Caco-2 (cell line): ENCODE data around the gene KIAA0408. TPM values are rescaled to one million over a fixed set of nuclear protein-coding genes. Genes with fewer than 3 reads are reported as not detected.

Experiments
- BruUV-seq: library from RNA; stranded (reverse); fragments of 400-500 nt; replicated peaks from 2 replicates; lab custom pipeline; 2021; lab: Mats Ljungman, UMichigan
- CTCF ChIA-PET: fragments of 300-600 bp; sonication (Branson Sonifier 250); formaldehyde crosslinking; loops from one replicate; lab custom pipeline; 2022; ENCODE audit warnings: antibody characterized with exemption; lab: Charles Lee
- POLR2A ChIA-PET: fragments of 300-600 bp; sonication (Branson Sonifier 250); formaldehyde crosslinking; loops from one replicate; lab custom pipeline; 2022; ENCODE audit warnings: antibody characterized with exemption; lab: Charles Lee
- DNase-seq, 2 experiments: peaks; one replicate each; pipeline versions ENCODE4 v3.0.0 to v3.0.0-alpha.2; 2020 to 2022
- H3K27me3 ChIP-seq: replicated peaks from 2 replicates; pipeline ENCODE4 v1.6.0; 2011; ENCODE audit warnings: low read length; ENCODE audit not compliant: control insufficient read depth, insufficient read depth
- H3K36me3 ChIP-seq: 2 replicates; pipeline ENCODE4 v1.5.1; 2011; ENCODE audit warnings: low read length; ENCODE audit not compliant: control insufficient read depth, insufficient read depth
- H3K4me1 ChIP-seq: fragments of 250-450 bp; sonication (Bioruptor Pico); 2 replicates; pipeline ENCODE4 v1.5.1; 2020; ENCODE audit warnings: mild to moderate bottlenecking
- H3K4me3 ChIP-seq: 2 replicates; pipeline ENCODE4 v1.5.1; 2011; ENCODE audit warnings: low read depth, mild to moderate bottlenecking, control low read depth, low read length
- H3K9me3 ChIP-seq: fragments of 250-450 bp; sonication (Bioruptor Pico); 2 replicates; pipeline ENCODE4 v1.5.1; 2020; ENCODE audit warnings: mild to moderate bottlenecking, moderate library complexity
- H3K27ac Mint-ChIP-seq: one replicate; pipeline ENCODE4 v1.8.0; 2022; ENCODE audit warnings: mixed read lengths; ENCODE audit not compliant: unreplicated experiment
- H3K27me3 Mint-ChIP-seq: one replicate; pipeline ENCODE4 v1.8.0; 2022; ENCODE audit warnings: mixed read lengths; ENCODE audit not compliant: insufficient read depth, unreplicated experiment
- H3K36me3 Mint-ChIP-seq: one replicate; pipeline ENCODE4 v1.8.0; 2022; ENCODE audit warnings: mild to moderate bottlenecking, mixed read lengths; ENCODE audit not compliant: insufficient read depth, unreplicated experiment
- H3K4me1 Mint-ChIP-seq: one replicate; pipeline ENCODE4 v1.8.0; 2022; ENCODE audit warnings: low read depth, mixed read lengths; ENCODE audit not compliant: unreplicated experiment
- H3K4me3 Mint-ChIP-seq: one replicate; pipeline ENCODE4 v1.8.0; 2022; ENCODE audit warnings: mild to moderate bottlenecking, moderate library complexity, mixed read lengths; ENCODE audit not compliant: unreplicated experiment
- H3K9me3 Mint-ChIP-seq: one replicate; pipeline ENCODE4 v1.8.0; 2022; ENCODE audit warnings: mixed read lengths; ENCODE audit not compliant: unreplicated experiment
- intact Hi-C: fragments of 100-400 bp; cut with micrococcal nuclease; formaldehyde crosslinking; loops from one replicate; pipeline ENCODE4 v1.10.0; 2022; ENCODE audit not compliant: unreplicated experiment
- total RNA-seq: library from RNA; stranded (reverse); gene quantifications from 2 replicates; pipeline ENCODE4 v1.2.3, GENCODE V29; 2022
- TF ChIP-seq, protein P1 (sequence below), 2 experiments: fragments of 200-600 bp in 1 of 2; IDR thresholded peaks; 1 replicate in 1 of 2; 2 replicates in 1 of 2; pipeline versions ENCODE4 v1.5.1 to v1.8.0; 2011 to 2022; ENCODE audit warnings: antibody characterized with exemption in 1 of 2, control low read depth in 1 of 2, inconsistent platforms in 1 of 2, low read depth in 1 of 2, low read length in 1 of 2, mild to moderate bottlenecking in 1 of 2, moderate library complexity in 1 of 2; ENCODE audit not compliant: insufficient read depth in 1 of 2, severe bottlenecking in 1 of 2, unreplicated experiment in 1 of 2

The KIAA0408 gene
- total RNA-seq, 1 experiment from 2014 or later, result not detected

DNA sequence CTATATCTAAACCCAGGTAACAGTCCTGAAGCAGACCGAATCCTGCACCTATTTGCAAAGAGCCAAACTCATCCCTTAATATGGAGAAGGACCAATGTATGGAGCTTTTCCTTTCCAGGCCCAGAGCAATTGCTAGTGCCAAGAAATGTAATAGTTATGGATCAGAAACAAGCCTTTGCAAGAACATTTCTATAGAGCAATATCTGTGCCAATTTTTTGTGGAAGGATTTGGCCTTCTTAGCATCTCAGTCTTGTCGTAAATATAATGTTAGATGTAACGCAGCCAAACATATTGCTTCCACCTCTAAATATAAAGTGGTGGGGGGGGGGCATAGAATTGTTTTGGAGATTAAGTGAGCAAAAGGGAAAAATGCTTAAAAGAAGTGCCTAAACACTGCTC lies 2.7 kb downstream of the KIAA0408 start:
- DNase-seq, result no peak
- Histone ChIP-seq H3K4me1 (no peaks in the 10 kb centered on the region), H3K36me3 (no peaks in the 10 kb centered on the region), H3K9me3 (no peaks in the 10 kb centered on the region), H3K4me3 (no peak overlapping the region), H3K27me3 (no peaks in the 10 kb centered on the region)
- CTCF ChIA-PET, result no interaction called here
- intact Hi-C loops, result no loop called here
- TF ChIP-seq, protein P1, sequence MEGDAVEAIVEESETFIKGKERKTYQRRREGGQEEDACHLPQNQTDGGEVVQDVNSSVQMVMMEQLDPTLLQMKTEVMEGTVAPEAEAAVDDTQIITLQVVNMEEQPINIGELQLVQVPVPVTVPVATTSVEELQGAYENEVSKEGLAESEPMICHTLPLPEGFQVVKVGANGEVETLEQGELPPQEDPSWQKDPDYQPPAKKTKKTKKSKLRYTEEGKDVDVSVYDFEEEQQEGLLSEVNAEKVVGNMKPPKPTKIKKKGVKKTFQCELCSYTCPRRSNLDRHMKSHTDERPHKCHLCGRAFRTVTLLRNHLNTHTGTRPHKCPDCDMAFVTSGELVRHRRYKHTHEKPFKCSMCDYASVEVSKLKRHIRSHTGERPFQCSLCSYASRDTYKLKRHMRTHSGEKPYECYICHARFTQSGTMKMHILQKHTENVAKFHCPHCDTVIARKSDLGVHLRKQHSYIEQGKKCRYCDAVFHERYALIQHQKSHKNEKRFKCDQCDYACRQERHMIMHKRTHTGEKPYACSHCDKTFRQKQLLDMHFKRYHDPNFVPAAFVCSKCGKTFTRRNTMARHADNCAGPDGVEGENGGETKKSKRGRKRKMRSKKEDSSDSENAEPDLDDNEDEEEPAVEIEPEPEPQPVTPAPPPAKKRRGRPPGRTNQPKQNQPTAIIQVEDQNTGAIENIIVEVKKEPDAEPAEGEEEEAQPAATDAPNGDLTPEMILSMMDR (IDR thresholded peaks at IDR 0.05; ENCODE audit: insufficient read depth in 1 of 2, low read depth in 1 of 2, low read length in 1 of 2, severe bottlenecking in 1 of 2, unreplicated experiment in 1 of 2), result no peak
- Mint-ChIP-seq H3K9me3 (no peaks in the 10 kb centered on the region), H3K36me3 (no peaks in the 10 kb centered on the region), H3K4me1 (no peaks in the 10 kb centered on the region), H3K27ac (no peak overlapping the region), H3K27me3 (peaks cover 11% of the 10 kb centered on the region), H3K4me3 (no peak overlapping the region)
- BruUV-seq, result no TSS peak
- POLR2A ChIA-PET, result no interaction called here

DNA sequence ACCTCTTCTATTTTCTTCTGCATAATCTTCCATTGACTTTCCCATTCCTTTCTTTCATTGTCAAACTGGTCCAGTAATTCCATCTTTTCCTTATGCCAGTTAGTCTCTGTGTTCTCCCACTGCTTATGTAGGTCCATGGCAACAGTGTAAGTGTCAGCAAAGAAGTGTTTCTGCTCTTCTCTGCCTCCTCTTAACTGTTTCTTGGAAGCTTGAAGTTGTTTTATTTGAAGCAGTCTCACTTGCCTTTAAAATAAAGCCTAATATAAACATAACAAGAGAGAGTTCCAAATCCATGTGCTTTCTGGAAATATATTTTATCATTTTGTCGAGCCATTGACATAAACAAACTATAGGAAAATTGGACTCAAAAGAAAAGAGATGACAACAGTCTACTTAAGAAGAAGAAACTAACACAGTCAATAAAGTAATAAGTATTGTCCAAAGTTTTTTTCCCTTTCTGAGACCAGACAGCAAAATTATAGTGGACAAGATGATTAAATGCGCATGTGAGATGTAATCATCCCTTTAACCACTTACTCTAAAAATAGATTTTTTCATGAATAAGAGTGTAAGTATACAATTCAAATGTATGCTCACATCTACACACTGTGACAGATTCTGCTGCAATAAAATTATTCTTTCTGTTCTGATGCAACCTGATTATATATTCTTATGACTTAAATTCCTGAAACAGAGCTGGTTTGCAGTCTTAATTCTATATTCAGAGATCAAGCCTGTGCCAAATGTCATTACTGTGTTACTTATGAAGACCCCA lies 5.2 kb downstream of the KIAA0408 start:
- TF ChIP-seq, protein P1 (IDR thresholded peaks at IDR 0.05; ENCODE audit: insufficient read depth in 1 of 2, low read depth in 1 of 2, low read length in 1 of 2, severe bottlenecking in 1 of 2, unreplicated experiment in 1 of 2), result no peak
- BruUV-seq, result no TSS peak
- DNase-seq, result no peak
- Histone ChIP-seq H3K4me1 (no peaks in the 10 kb centered on the region), H3K9me3 (no peaks in the 10 kb centered on the region), H3K27me3 (no peaks in the 10 kb centered on the region), H3K4me3 (no peak overlapping the region), H3K36me3 (no peaks in the 10 kb centered on the region)
- peaks cover 16% of the 10 kb centered on the region for H3K27me3 Mint-ChIP-seq
- CTCF ChIA-PET, result no interaction called here
- H3K9me3 Mint-ChIP-seq, result no peaks in the 10 kb centered on the region
- H3K36me3 Mint-ChIP-seq, result no peaks in the 10 kb centered on the region
- no peak overlapping the region for H3K27ac Mint-ChIP-seq
- no peak overlapping the region for H3K4me3 Mint-ChIP-seq
- POLR2A ChIA-PET, result no interaction called here
- no peaks in the 10 kb centered on the region for H3K4me1 Mint-ChIP-seq
- intact Hi-C loops, result no loop called here

DNA sequence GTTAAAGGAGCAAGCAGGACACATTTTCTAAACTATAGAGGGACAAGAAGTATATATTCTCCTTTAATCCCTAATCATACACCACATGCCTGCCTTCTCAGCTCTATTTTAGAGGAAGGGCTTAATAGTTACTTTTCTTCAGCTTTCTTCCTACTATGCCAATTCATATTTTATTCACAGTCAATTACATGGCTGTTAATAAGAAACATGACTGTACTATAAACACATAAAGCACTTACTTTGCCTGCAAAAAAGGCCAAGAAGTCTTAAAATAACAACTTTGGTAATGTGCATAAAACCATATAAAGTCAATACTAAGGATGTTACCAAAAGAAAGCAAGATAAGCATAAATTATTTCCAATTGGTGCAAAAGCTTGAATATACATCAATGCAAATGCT lies 6.4 kb downstream of the KIAA0408 start:
- ChIA-PET CTCF (interaction anchor here (0.5 kb wide), 1 partner anchor 158 kb away, joined by 8 read pairs; no protein-coding TSS in a partner anchor), POLR2A (no interaction called here)
- H3K4me3 Mint-ChIP-seq, result no peak overlapping the region
- intact Hi-C loops, result no loop called here
- peaks cover 20% of the 10 kb centered on the region for H3K27me3 Mint-ChIP-seq
- no peak overlapping the region for H3K27ac Mint-ChIP-seq
- Histone ChIP-seq H3K27me3 (no peaks in the 10 kb centered on the region), H3K36me3 (no peaks in the 10 kb centered on the region), H3K4me1 (no peaks in the 10 kb centered on the region), H3K4me3 (no peak overlapping the region), H3K9me3 (no peaks in the 10 kb centered on the region)
- TF ChIP-seq, protein P1 (IDR thresholded peaks at IDR 0.05; ENCODE audit: insufficient read depth in 1 of 2, low read depth in 1 of 2, low read length in 1 of 2, severe bottlenecking in 1 of 2, unreplicated experiment in 1 of 2), result no peak
- H3K4me1 Mint-ChIP-seq, result no peaks in the 10 kb centered on the region
- H3K36me3 Mint-ChIP-seq, result no peaks in the 10 kb centered on the region
- no peaks in the 10 kb centered on the region for H3K9me3 Mint-ChIP-seq
- DNase-seq, result no peak
- BruUV-seq, result no TSS peak
